Measurements from ENCODE around the gene TTC9. TPM values are rescaled to one million over a fixed set of nuclear protein-coding genes. Genes with fewer than 3 reads are reported as not detected.

TTC9 gene
- polyA plus RNA-seq, 3 donors, result 0.99 to 2.1 (median 1.2) TPM

DNA sequence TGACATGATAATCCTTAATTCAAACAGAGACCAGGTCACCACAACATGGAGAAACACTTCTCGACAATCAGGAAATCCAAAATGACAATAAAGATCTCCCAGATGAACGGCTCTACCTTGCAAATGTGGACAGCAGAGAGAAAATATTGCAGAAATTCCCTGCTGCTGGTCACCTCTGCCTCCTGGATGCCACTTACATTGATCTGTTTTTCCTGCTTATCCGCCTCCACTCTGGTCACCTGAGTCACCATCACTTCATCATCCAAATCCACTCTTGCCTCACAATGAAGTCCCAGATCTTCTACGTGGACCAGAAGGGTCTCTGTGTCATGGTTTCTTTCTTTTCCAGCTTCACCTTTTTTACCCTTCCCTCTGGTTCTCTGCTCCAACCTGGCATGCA lies 21.1 kb downstream of the TTC9 start:
- no peak overlapping the region for H3K4me3 Mint-ChIP-seq

DNA sequence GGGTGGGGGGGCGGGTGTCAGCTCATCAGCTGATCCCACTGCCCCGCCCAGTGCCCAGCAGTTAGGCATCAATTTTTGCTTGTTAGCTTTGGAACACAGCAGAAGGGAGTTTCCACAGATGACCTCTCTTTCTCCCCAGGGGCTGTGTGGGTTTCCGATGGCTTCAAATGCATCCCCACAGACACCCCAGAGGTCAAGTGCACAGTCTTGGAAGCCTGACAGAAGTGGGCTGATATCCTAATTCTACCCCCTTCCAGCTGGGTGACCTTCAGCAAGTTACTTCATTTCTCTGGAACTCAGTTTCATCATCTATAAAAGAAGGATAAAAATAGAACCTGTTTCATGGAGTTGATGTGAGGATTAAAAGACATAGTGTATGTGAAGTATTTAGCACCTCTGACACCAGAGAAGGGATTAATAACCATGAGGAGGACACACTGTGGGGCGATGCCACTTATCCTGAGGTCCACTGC lies 22.0 kb downstream of the TTC9 start:
- no peak overlapping the region for H3K4me2 ChIP-seq (replicated peaks; ENCODE audit: extremely low read depth, low read length, poor library complexity, severe bottlenecking)
- Mint-ChIP-seq H3K4me3 (no peak overlapping the region), H3K9me3 (no peaks in the 10 kb centered on the region), H3K36me3 (peaks cover 0 to 23% of the 10 kb centered on the region in 2 donors), H3K4me1 (peaks cover 28% of the 10 kb centered on the region), H3K27ac (peak overlapping the region in 1 of 7 donors; percentile 61), H3K27me3 (ENCODE audit: low read depth in 3 of 3) (no peaks in the 10 kb centered on the region)
- no peak overlapping the region for H3K27ac ChIP-seq (ENCODE audit: low read depth in 1 of 2, low read length in 2 of 2)
- no peaks in the 10 kb centered on the region for H4K20me1 ChIP-seq (ENCODE audit: insufficient read depth, low read length)
- H3K9ac ChIP-seq (ENCODE audit: insufficient read depth, low read length, poor library complexity, severe bottlenecking), result no peak overlapping the region
- TF ChIP-seq, protein P1, sequence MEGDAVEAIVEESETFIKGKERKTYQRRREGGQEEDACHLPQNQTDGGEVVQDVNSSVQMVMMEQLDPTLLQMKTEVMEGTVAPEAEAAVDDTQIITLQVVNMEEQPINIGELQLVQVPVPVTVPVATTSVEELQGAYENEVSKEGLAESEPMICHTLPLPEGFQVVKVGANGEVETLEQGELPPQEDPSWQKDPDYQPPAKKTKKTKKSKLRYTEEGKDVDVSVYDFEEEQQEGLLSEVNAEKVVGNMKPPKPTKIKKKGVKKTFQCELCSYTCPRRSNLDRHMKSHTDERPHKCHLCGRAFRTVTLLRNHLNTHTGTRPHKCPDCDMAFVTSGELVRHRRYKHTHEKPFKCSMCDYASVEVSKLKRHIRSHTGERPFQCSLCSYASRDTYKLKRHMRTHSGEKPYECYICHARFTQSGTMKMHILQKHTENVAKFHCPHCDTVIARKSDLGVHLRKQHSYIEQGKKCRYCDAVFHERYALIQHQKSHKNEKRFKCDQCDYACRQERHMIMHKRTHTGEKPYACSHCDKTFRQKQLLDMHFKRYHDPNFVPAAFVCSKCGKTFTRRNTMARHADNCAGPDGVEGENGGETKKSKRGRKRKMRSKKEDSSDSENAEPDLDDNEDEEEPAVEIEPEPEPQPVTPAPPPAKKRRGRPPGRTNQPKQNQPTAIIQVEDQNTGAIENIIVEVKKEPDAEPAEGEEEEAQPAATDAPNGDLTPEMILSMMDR (IDR thresholded peaks at IDR 0.05), result no peak
- H2AFZ ChIP-seq (ENCODE audit: insufficient read depth, low read depth, low read length, poor library complexity, severe bottlenecking), result no peak overlapping the region
- H3K27me3 ChIP-seq (ENCODE audit: control insufficient read depth in 2 of 2, insufficient read depth in 2 of 2, low read length in 2 of 2), result no peaks in the 10 kb centered on the region
- intact Hi-C loops (cut with micrococcal nuclease), result no loop called here
- H3K9me3 ChIP-seq (replicated peaks in 1 of 2; ENCODE audit: control insufficient read depth in 1 of 2, insufficient read depth in 1 of 2, low read length in 2 of 2), result no peaks in the 10 kb centered on the region
- no peak for DNase-seq
- H3K79me2 ChIP-seq (ENCODE audit: insufficient read depth, low read length), result no peaks in the 10 kb centered on the region
- WGBS (ENCODE audit: insufficient coverage), result 94% methylated on average over 3 of the region's 4 CpGs
- H3K36me3 ChIP-seq (replicated peaks in 1 of 2; ENCODE audit: control insufficient read depth in 1 of 2, insufficient read depth in 2 of 2, low read length in 2 of 2), result no peaks in the 10 kb centered on the region
- peaks cover 27 to 30% of the 10 kb centered on the region in 2 donors for H3K4me1 ChIP-seq (ENCODE audit: control insufficient read depth in 1 of 2, insufficient read depth in 2 of 2, low read length in 2 of 2)
- no peak overlapping the region for H3K4me3 ChIP-seq (replicated peaks in 1 of 3; ENCODE audit: low read depth in 2 of 3, low read length in 3 of 3)

More for the DNA sequence above, 21.1 kb downstream of the TTC9 start:
- peaks cover 34% of the 10 kb centered on the region for H3K4me1 Mint-ChIP-seq
- peaks cover 0 to 14% of the 10 kb centered on the region in 2 donors for H3K36me3 Mint-ChIP-seq
- no peak for DNase-seq
- H3K9ac ChIP-seq (ENCODE audit: insufficient read depth, low read length, poor library complexity, severe bottlenecking), result no peak overlapping the region
- peaks cover 36 to 39% of the 10 kb centered on the region in 2 donors for H3K4me1 ChIP-seq (ENCODE audit: control insufficient read depth in 1 of 2, insufficient read depth in 2 of 2, low read length in 2 of 2)
- H3K9me3 Mint-ChIP-seq, result no peaks in the 10 kb centered on the region
- TF ChIP-seq, protein P1 (IDR thresholded peaks at IDR 0.05), result no peak
- intact Hi-C loops (cut with micrococcal nuclease), result no loop called here
- 92% methylated on average over 3 of the region's 4 CpGs for WGBS (ENCODE audit: insufficient coverage)
- no peak overlapping the region for H3K27ac ChIP-seq (ENCODE audit: low read depth in 1 of 2, low read length in 2 of 2)
- no peak overlapping the region for H3K4me3 ChIP-seq (replicated peaks in 1 of 3; ENCODE audit: low read depth in 2 of 3, low read length in 3 of 3)
- no peak overlapping the region for H3K4me2 ChIP-seq (replicated peaks; ENCODE audit: extremely low read depth, low read length, poor library complexity, severe bottlenecking)
- H3K79me2 ChIP-seq (ENCODE audit: insufficient read depth, low read length), result no peaks in the 10 kb centered on the region
- H2AFZ ChIP-seq (ENCODE audit: insufficient read depth, low read depth, low read length, poor library complexity, severe bottlenecking), result no peak overlapping the region
- H3K27ac Mint-ChIP-seq, result peak overlapping the region in 1 of 7 donors; percentile 12
- H3K27me3 Mint-ChIP-seq (ENCODE audit: low read depth in 3 of 3), result no peaks in the 10 kb centered on the region
- H3K27me3 ChIP-seq (ENCODE audit: control insufficient read depth in 2 of 2, insufficient read depth in 2 of 2, low read length in 2 of 2), result no peaks in the 10 kb centered on the region
- H3K36me3 ChIP-seq (replicated peaks in 1 of 2; ENCODE audit: control insufficient read depth in 1 of 2, insufficient read depth in 2 of 2, low read length in 2 of 2), result no peaks in the 10 kb centered on the region
- H3K9me3 ChIP-seq (replicated peaks in 1 of 2; ENCODE audit: control insufficient read depth in 1 of 2, insufficient read depth in 1 of 2, low read length in 2 of 2), result no peaks in the 10 kb centered on the region
- no peaks in the 10 kb centered on the region for H4K20me1 ChIP-seq (ENCODE audit: insufficient read depth, low read length)
